ENCODE data around the gene ARPC5. TPM values are rescaled to one million over a fixed set of nuclear protein-coding genes. Genes with fewer than 3 reads are reported as not detected.
A peak's percentile ranks its signal among the peaks of the same experiment; 100 is the strongest.

The ARPC5 gene
- total and polyA plus RNA-seq, 10 of the 15 experiments (the other 5 are each of a cell fraction or from before 2014, with no cell fraction given): 238 to 784 (median 309) TPM

GRCh38 chr1:183619781-183620180 lies 15.8 kb downstream of the ARPC5 start:
- DNase-seq (ENCODE audit: low read depth, low spot score) (no peak), ATAC-seq (peak; percentile 33), FAIRE-seq (no peak)
- RAD21 ChIA-PET (ENCODE audit: unreplicated experiment): interaction anchor here (1.4 to 3.7 kb wide), 4 partner anchors 10 to 16 kb away, joined by 3 to 16 read pairs (median 11); no protein-coding TSS in a partner anchor
- H3K27me3 ChIP-seq (replicated peaks in 1 of 2; ENCODE audit: control insufficient read depth in 2 of 2, insufficient read depth in 2 of 2, low read length in 1 of 2): no peaks in the 10 kb centered on the region
- 100% methylated on average over 1 of the region's 1 CpG for WGBS (ENCODE audit: insufficient coverage, insufficient replicate concordance, low lambda C conversion rate, missing lambda C conversion rate)
- CTCF ChIA-PET: interaction anchor here (1.4 to 3.5 kb wide), 6 partner anchors 9 to 657 kb away, joined by 3 to 25 read pairs (median 5); partner anchors contain the start of gene NCF2
- no TSS peak for BruUV-seq (replicated peaks)
- no peak overlapping the region for H3K4me2 ChIP-seq (ENCODE audit: control insufficient read depth, insufficient read depth)
- peaks cover 0 to 9% of the 10 kb centered on the region in 2 experiments; a peak in 1 of 4 replicates for H3K36me3 ChIP-seq (ENCODE audit: control insufficient read depth in 2 of 2, insufficient read depth in 2 of 2, low read length in 1 of 2)
- H3K9ac ChIP-seq (ENCODE audit: control insufficient read depth, insufficient read depth, low read length): no peak overlapping the region
- no peaks in the 10 kb centered on the region for H3K79me2 ChIP-seq (ENCODE audit: control insufficient read depth, insufficient read depth, low read length)
- intact Hi-C loops (cut with micrococcal nuclease; ENCODE audit: unreplicated experiment): no loop called here
- no peaks in the 10 kb centered on the region for H4K20me1 ChIP-seq (ENCODE audit: control insufficient read depth, insufficient read depth)
- SMC1A ChIA-PET (ENCODE audit: uncharacterized antibody, unreplicated experiment): interaction anchor here (1.0 to 2.7 kb wide), 11 partner anchors 9 to 295 kb away, joined by 3 to 30 read pairs (median 5); partner anchors contain the start of gene NCF2
- no peaks in the 10 kb centered on the region; the same call in 1 of the 2 replicates for H3K4me1 ChIP-seq (ENCODE audit: control insufficient read depth, insufficient read depth, low read length)
- H2AFZ ChIP-seq (ENCODE audit: control insufficient read depth, low read depth, low read length): no peak overlapping the region
- TF ChIP-seq RAD21 (IDR thresholded peaks at IDR 0.05; ENCODE audit: insufficient read depth, low read depth, low read length) (no peak), BHLHE40 (IDR thresholded peaks at IDR 0.05; ENCODE audit: borderline replicate concordance in 1 of 2, low read depth in 2 of 2, low read length in 1 of 2) (no peak), GATAD2B (conservative IDR thresholded peaks at IDR 0.05; ENCODE audit: low read depth) (no peak), RUNX3 (IDR thresholded peaks at IDR 0.05; ENCODE audit: low read length) (no peak), CREM (IDR thresholded peaks at IDR 0.05; ENCODE audit: low read depth) (no peak), ZBTB40 (IDR thresholded peaks at IDR 0.05; ENCODE audit: borderline replicate concordance) (no peak), NFIC (IDR thresholded peaks at IDR 0.05; ENCODE audit: low read depth, low read length) (no peak), PRDM15 (CRISPR knock-in tag; IDR thresholded peaks at IDR 0.05) (no peak), NFYA (IDR thresholded peaks at IDR 0.05; ENCODE audit: borderline replicate concordance, low read depth, low read length) (no peak), HDAC2 (IDR thresholded peaks at IDR 0.05) (no peak), PML (IDR thresholded peaks at IDR 0.05; ENCODE audit: low read length) (no peak)
- TF ChIP-seq, protein P1, sequence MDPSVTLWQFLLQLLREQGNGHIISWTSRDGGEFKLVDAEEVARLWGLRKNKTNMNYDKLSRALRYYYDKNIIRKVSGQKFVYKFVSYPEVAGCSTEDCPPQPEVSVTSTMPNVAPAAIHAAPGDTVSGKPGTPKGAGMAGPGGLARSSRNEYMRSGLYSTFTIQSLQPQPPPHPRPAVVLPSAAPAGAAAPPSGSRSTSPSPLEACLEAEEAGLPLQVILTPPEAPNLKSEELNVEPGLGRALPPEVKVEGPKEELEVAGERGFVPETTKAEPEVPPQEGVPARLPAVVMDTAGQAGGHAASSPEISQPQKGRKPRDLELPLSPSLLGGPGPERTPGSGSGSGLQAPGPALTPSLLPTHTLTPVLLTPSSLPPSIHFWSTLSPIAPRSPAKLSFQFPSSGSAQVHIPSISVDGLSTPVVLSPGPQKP (IDR thresholded peaks at IDR 0.05; ENCODE audit: low read depth, low read length): no peak
- TF ChIP-seq, protein P2, sequence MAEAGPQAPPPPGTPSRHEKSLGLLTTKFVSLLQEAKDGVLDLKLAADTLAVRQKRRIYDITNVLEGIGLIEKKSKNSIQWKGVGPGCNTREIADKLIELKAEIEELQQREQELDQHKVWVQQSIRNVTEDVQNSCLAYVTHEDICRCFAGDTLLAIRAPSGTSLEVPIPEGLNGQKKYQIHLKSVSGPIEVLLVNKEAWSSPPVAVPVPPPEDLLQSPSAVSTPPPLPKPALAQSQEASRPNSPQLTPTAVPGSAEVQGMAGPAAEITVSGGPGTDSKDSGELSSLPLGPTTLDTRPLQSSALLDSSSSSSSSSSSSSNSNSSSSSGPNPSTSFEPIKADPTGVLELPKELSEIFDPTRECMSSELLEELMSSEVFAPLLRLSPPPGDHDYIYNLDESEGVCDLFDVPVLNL (IDR thresholded peaks at IDR 0.05; ENCODE audit: low read depth, low read length): no peak
- no peak overlapping the region for H3K27ac ChIP-seq (ENCODE audit: control insufficient read depth, insufficient read depth)
- in situ Hi-C loops (cut with MboI): loop anchor here (10.0 kb wide), 1 partner anchor 145 kb away; the partner anchor contains the start of gene SMG7
- POLR2A ChIA-PET: interaction anchor here (0.6 to 1.5 kb wide), 4 partner anchors 14 to 47 kb away, joined by 3 to 7 read pairs (median 4); partner anchors contain the start of gene NCF2
- no peaks in the 10 kb centered on the region for H3K9me3 ChIP-seq (replicated peaks; ENCODE audit: control insufficient read depth, insufficient read depth, low read length)
- no peak overlapping the region for H3K4me3 ChIP-seq

Data from GM12878 (cell line).